Esophagus muscularis mucosa (tissue), 4 donors: Measurements from ENCODE around the gene NFE2. TPM values are rescaled to one million over a fixed set of nuclear protein-coding genes. Genes with fewer than 3 reads are reported as not detected.
A peak's percentile ranks its signal among the peaks of the same experiment; 100 is the strongest.

Experiments used
- DNase-seq: peaks from one replicate; pipeline ENCODE4 v3.0.0-alpha.2; 2017; ENCODE audit errors: extremely low spot score
- H3K27ac ChIP-seq, 4 donors: fragments of 200-600 bp; sonication (generic); replicated peaks in 1 of 4; 1 replicate in 3 of 4; 2 replicates in 1 of 4; pipeline ENCODE4 v1.5.1; 2016 to 2019; ENCODE audit warnings: mild to moderate bottlenecking in 1 of 4
- H3K27me3 ChIP-seq, 4 donors: fragments of 200-600 bp; sonication (generic); one replicate each; pipeline versions ENCODE4 v1.5.1 to v1.6.0; 2016 to 2019
- H3K36me3 ChIP-seq, 4 donors: fragments of 200-600 bp; sonication (generic); one replicate each; pipeline ENCODE4 v1.5.1; 2016 to 2019
- H3K4me1 ChIP-seq, 4 donors: fragments of 200-600 bp; sonication (generic); one replicate each; pipeline ENCODE4 v1.5.1; 2016 to 2019
- H3K4me3 ChIP-seq, 4 donors: fragments of 200-600 bp; sonication (generic); 1 replicate in 2 of 4; 2 replicates in 2 of 4; pipeline ENCODE4 v1.5.1; 2016 to 2019; ENCODE audit warnings: mild to moderate bottlenecking in 4 of 4, moderate library complexity in 1 of 4
- H3K9me3 ChIP-seq, 4 donors: fragments of 200-600 bp; sonication (generic); 1 replicate in 3 of 4; 2 replicates in 1 of 4; pipeline ENCODE4 v1.5.1; 2016 to 2019
- EP300 ChIP-seq: sonication (generic); formaldehyde crosslinking; IDR thresholded peaks from one replicate; pipeline ENCODE4 v1.6.1; 2017; ENCODE audit warnings: antibody characterized with exemption
- POLR2A ChIP-seq: fragments of 450-650 bp; IDR thresholded peaks from one replicate; pipeline ENCODE4 v1.6.1; 2017; ENCODE audit warnings: antibody characterized with exemption, moderate library complexity, mild to moderate bottlenecking, low read depth
- POLR2AphosphoS5 ChIP-seq, 2 donors: sonication (generic); formaldehyde crosslinking; IDR thresholded peaks; one replicate each; pipeline ENCODE4 v1.6.1; 2017; ENCODE audit warnings: antibody characterized with exemption in 2 of 2
- WGBS: methylation state at CpG from one replicate; pipeline ENCODE4 v1.1.5; 2018; 5-methylcytosine and 5-hydroxymethylcytosine counted together
- intact Hi-C: fragments of 100-400 bp; cut with DNase I; formaldehyde crosslinking; loops from one replicate; pipeline ENCODE4 v1.15.1; 2023
- total RNA-seq, 4 donors: library from RNA; depleted of rRNA; stranded (reverse); fragments of >200 nt; gene quantifications; one replicate each; pipeline versions ENCODE4 v1.1.0 to v1.2.1, GENCODE V29; 2016
- TF ChIP-seq, protein P1 (sequence below), 3 experiments: fragments of 200-600 bp in 2 of 3; fragments of 450-650 bp in 1 of 3; sonication (generic) in 2 of 3; IDR thresholded peaks; one replicate each; pipeline ENCODE4 v1.5.1; 2017 to 2019; ENCODE audit warnings: antibody characterized with exemption in 3 of 3, mild to moderate bottlenecking in 2 of 3, moderate library complexity in 1 of 3

Gene NFE2
- total RNA-seq, 4 donors from 2014 or later: 0.32 to 3.8 (median 0.42) TPM; not detected in 1

DNA sequence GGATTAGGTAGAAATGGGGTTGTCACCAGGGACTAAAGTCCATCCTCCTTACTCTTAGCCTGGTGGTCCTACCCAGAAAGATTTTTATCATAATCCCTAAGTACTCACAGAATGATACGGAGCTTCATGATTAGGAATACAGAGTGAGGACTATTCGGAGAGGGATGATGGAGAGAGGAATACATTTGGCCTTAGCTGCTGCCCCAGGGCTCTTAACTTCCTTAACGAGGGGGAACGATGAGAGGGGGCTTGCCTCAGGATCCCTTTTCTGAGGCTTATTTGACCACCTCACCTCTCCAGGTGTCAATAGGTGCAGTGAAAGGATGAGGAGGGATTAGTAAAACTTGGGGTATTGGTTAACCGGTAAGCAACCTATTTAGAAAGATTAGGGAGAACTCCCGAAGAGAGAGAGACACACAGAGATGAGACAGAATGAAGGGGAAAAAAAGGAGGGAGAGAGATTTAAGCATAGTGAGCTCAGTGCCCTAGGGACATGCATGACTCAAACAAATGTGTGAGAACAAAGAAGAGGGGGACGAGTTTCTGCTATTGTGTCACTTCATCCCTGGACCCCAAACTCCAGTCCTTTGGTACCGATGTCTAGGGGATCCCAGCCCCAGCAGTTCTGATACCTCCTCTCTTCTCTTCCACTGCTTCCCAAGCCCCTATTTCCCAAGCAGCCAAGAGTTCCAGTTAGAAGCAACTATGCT is 1.1 kb downstream of the NFE2 start:
- Histone ChIP-seq H3K4me1 (peaks cover 8 to 20% (median 15%) of the 10 kb centered on the region in 4 donors), H3K4me3 (no peak overlapping the region), H3K36me3 (no peaks in the 10 kb centered on the region), H3K27ac (no peak overlapping the region), H3K27me3 (peaks cover 0 to 57% (median 10%) of the 10 kb centered on the region in 4 donors), H3K9me3 (no peaks in the 10 kb centered on the region)
- WGBS: 69% methylated on average over 8 of the region's 8 CpGs
- no peak for DNase-seq
- intact Hi-C loops: no loop called here
- TF ChIP-seq, protein P1, sequence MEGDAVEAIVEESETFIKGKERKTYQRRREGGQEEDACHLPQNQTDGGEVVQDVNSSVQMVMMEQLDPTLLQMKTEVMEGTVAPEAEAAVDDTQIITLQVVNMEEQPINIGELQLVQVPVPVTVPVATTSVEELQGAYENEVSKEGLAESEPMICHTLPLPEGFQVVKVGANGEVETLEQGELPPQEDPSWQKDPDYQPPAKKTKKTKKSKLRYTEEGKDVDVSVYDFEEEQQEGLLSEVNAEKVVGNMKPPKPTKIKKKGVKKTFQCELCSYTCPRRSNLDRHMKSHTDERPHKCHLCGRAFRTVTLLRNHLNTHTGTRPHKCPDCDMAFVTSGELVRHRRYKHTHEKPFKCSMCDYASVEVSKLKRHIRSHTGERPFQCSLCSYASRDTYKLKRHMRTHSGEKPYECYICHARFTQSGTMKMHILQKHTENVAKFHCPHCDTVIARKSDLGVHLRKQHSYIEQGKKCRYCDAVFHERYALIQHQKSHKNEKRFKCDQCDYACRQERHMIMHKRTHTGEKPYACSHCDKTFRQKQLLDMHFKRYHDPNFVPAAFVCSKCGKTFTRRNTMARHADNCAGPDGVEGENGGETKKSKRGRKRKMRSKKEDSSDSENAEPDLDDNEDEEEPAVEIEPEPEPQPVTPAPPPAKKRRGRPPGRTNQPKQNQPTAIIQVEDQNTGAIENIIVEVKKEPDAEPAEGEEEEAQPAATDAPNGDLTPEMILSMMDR (IDR thresholded peaks at IDR 0.05): no peak
- no peak for TF ChIP-seq POLR2A

DNA sequence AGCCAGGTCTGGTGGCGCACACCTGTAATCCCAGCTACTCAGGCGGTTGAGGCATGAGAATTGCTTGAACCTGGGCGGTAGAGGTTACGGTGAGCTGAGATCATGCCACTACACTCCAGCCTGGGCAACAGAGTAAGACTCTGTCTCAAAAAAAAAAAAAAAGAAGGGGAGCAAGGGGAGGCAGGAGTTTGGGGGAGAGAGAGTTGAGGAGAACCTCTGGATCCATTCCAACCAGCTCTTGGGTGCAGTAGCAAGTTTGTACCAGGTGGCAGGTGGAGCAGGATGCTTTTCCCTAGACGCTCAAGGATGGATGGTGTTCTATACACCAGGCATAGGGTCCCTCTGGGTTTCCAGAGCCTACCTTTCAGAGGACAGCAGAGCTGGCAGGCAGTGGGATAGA is 1.9 kb downstream of the NFE2 start:
- Histone ChIP-seq H3K4me3 (no peak overlapping the region), H3K27ac (no peak overlapping the region), H3K27me3 (peaks cover 0 to 50% (median 10%) of the 10 kb centered on the region in 4 donors), H3K36me3 (no peaks in the 10 kb centered on the region), H3K4me1 (peaks cover 3 to 14% (median 9%) of the 10 kb centered on the region in 4 donors), H3K9me3 (no peaks in the 10 kb centered on the region)
- intact Hi-C loops: no loop called here
- WGBS: 83% methylated on average over 5 of the region's 5 CpGs
- TF ChIP-seq, protein P1 (IDR thresholded peaks at IDR 0.05): no peak
- TF ChIP-seq POLR2AphosphoS5 (IDR thresholded peaks at IDR 0.05): no peak
- no peak for TF ChIP-seq POLR2A
- no peak for TF ChIP-seq EP300
- no peak for DNase-seq

DNA sequence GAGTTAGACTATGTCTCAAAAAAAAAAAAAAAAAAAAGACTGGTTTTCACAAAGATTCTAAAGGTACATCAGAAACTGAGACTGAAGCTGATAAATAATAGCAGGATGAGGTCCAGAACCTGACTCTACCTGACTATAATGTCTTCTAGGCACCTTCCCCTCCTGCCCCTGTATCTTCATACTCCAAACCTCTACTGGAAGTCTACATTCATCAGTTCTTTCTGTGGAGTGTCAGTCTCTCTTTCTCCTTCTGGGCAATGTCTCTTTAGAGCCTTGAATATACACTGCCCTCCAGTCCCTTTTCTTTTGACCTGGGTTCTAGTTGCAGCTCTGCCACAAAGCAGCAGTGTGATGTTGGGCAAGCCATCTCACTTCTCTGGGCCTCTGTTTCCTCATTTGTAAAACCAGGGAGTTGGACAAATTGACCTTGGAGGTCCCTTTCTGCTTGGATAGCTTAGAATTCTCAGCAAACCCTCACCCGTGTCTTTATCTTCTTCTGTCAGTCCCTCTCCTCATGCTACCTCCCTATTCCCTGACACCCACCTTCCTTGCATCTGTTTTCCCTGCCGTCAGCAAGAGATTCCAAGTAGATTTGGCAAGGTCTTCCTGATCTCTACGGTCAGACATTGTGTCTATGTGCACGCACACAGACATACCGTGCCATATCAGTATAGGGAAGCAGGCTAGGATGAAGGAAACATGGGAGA is 4.3 kb downstream of the NFE2 start:
- no peak overlapping the region for H3K27ac ChIP-seq
- TF ChIP-seq EP300 (no peak), POLR2AphosphoS5 (IDR thresholded peaks at IDR 0.05) (no peak), POLR2A (no peak)
- TF ChIP-seq, protein P1 (IDR thresholded peaks at IDR 0.05): no peak
- peaks cover 3 to 12% (median 9%) of the 10 kb centered on the region in 4 donors for H3K4me1 ChIP-seq
- WGBS: 66% methylated on average over 5 of the region's 5 CpGs
- H3K27me3 ChIP-seq: peaks cover 0 to 49% (median 10%) of the 10 kb centered on the region in 4 donors
- no peak for DNase-seq
- H3K4me3 ChIP-seq: no peak overlapping the region
- intact Hi-C loops: no loop called here
- no peaks in the 10 kb centered on the region for H3K36me3 ChIP-seq
- H3K9me3 ChIP-seq: no peaks in the 10 kb centered on the region

DNA sequence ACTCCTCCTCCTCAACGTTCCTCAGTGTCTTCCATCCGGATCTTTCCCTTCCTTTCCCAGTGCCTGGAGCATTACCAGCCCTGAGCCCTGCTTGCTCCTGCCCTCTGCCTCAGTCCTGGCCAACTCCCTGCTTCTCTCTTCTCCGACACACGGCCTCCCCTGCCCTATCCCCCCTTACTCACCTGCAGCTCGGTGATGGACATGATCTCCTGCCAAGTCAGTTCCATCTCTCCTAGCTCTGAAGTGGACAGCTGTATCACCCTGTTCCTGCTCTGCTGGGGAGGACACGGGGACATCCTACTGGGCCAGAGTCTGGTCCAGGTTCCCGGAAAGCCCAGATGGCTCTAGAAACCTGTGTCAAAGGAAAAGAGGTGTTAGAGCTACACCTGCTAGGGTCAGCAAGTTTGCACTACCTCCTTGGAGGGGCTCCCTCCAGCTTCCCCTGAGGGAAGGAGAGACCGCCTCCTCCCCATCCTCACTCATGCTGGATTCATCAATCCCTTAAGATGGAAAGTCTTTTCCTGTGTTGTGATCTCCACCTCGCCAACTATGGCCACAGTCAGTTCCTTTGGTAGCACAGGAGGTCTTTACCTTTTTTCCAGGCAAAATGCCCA is 5.8 kb downstream of the NFE2 start:
- intact Hi-C loops: loop anchor here (2.0 kb wide), 1 partner anchor 66 kb away; no protein-coding TSS in a partner anchor
- Histone ChIP-seq H3K27ac (peak overlapping the region in 1 of 4 donors; percentile 4), H3K4me1 (no peaks in the 10 kb centered on the region), H3K9me3 (no peaks in the 10 kb centered on the region), H3K4me3 (no peak overlapping the region), H3K27me3 (peaks cover 0 to 34% (median 5%) of the 10 kb centered on the region in 4 donors), H3K36me3 (no peaks in the 10 kb centered on the region)
- WGBS: 77% methylated on average over 9 of the region's 9 CpGs
- no peak for DNase-seq
- TF ChIP-seq EP300: no peak
- TF ChIP-seq POLR2AphosphoS5 (IDR thresholded peaks at IDR 0.05): no peak
